HG02759 (cell line): ENCODE measurements around the gene LILRB2.
"Not testable (repeated sequence)": the region's sequence is repeated elsewhere in the genome, so short reads cannot be mapped to it uniquely, and the experiment has no call there.

Experiments
- ATAC-seq: cut with Tn5 transposase; IDR thresholded peaks from one replicate; pipeline ENCODE4 v1.9.1; 2021; ENCODE audit warnings: mild to moderate bottlenecking, moderate library complexity; ENCODE audit not compliant: unreplicated experiment

The LILRB2 gene

GRCh38 chr19:54307389-54308020, 26.6 kb upstream of the LILRB2 start:
- no peak for ATAC-seq

DNA sequence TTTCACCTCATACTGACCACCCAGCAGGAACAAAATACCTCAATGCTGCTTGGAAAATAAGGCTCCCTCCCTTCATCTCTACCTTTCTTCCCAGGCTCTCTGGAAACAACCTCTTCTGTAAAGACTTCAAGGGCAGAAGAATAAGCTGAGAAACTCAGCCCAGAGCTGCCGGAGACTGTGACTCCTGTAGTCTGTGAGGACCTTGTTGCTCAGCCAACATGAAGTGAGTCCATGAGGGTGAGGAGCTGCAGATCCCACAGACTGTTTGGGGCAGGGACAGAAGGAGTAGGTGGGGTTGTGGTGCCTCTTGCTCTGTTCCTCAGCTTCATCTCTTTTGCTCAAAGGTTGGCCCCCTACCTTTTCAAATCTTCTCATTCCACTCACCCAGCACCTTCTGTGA, 24.2 kb upstream of the LILRB2 start:
- no peak for ATAC-seq

DNA sequence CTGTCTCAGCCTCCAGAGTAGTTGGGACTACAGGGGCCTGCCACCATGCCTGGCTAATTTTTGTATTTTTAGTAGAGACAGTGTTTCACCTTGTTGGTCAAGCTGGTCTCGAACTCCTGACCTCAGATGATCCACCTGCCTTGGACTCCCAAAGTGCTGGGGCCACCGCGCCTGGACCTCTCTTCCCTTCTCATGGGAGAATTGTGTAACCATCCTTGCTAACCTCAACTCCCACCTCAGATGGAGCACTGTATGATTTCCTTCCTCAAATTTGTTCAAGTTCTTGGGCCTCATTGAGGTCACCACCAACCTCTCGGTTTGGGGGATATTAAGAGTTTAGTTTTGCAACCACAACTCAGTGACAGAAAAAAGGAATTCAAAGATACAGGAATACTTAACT, 21.3 kb upstream of the LILRB2 start:
- ATAC-seq = no peak

- no peak for ATAC-seq
Measured at GRCh38 chr19:54299515-54299914, 18.6 kb upstream of the LILRB2 start.

DNA sequence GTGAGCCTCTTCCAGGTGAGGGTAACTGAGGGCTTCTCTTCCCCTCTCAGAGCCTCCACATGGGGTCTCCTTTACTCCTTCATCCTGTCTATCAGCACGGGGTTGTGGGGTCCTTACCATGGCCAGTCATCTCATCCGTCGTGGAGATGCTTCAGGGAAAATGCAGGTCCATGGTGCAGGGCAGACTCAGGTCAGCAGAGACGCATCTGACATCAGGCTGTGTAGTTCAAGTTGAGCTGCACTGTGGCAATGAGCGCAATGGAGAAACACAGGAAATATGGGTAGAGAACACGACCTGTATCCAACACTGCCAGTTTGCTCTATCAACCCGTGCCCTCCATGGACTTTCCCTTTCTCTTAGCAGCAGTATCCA, 18.2 kb upstream of the LILRB2 start:
- ATAC-seq = no peak

DNA sequence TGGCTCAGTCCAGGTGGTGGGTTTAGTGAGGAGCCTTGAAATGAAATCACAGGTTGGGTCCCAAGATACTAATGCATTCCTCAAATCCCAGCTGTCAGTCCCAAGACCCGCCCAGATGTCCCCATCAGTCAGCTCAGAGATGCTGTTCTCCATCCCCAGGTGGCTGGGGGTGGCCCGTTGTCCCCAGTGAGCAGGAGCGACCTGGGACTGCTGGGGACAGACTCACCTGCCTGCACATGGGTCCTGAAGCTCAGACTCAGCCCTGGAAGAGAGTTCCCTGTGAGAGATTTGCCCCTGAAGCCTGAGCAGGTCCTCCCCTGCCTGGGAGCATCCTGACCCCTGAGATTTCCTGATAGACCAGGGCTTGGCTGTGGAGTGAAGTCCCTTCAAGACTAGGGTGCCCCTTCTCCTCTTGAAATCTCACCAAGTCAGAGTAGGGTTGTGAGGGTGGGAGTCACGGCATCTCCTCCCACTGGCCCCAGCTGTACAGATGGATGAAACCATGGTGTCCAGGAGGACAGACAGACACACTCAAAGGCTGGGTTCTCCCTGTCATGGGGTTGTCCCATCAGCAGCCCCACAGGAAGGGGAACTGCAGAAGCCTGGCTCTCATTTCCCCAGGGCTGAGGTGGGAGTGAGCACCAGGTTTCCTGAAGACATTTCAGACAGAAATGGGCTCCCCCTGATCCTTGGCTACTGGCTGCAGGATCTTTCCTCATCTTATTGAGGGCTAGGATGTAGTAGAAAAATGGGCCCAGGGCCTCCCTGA, 17.6 kb upstream of the LILRB2 start:
- no peak for ATAC-seq

GRCh38 chr19:54297759-54298305, 16.9 kb upstream of the LILRB2 start:
- no peak for ATAC-seq

GRCh38 chr19:54294539-54294938, 13.6 kb upstream of the LILRB2 start:
- no peak for ATAC-seq

GRCh38 chr19:54289160-54289559, 8.2 kb upstream of the LILRB2 start:
- ATAC-seq = not testable (repeated sequence)

DNA sequence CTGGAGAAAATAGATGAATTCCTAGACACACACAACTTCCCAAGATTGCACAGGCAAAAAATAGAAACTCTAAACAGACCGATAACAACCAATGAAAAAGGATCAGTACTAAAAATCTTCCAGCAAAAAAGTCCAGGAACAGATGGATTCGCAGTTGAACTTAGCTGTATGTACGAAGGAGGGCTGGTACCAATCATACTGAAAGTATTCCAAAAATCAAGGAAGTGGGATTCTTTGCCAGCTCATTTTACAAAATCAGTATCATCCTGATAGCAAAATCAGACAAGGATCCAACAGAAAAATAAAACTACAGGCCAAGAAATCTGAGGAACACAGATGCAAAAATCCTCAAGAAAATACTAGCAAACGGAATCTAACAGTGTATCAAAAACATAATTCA, 6.5 kb upstream of the LILRB2 start:
- ATAC-seq = no peak

GRCh38 chr19:54286283-54286682, 5.4 kb upstream of the LILRB2 start:
- not testable (repeated sequence) for ATAC-seq

DNA sequence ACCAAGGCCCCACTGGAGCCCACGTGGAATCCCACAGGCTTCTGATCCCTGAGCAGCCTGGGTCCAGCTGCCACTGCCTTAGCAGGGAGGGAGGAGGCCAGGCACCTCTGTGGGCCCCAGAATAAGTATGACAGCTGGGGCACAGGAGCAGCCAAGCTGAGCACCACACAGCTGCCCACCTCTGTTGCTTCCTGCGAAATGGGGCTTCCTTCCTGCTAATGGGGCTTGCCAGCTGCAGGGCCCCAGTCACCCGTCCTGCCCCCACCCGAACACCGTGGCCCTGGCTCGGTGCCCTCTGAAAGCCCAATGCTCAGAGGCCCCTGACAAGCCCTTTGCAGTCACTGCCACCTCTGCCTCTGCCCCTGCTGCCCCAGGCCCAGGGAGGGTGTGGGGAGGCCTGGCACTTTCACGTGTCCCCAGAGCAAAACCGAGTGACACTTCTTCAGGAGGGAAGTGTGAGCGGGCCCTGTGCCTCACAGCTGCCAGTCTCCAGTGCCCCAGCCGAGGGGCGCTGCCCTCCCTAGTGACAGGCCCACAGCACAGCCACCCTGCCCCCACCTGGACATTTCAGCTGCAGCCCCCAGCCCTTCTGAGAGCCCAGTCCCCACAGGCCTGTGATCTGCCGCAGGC, 4.6 kb upstream of the LILRB2 start:
- not testable (repeated sequence) for ATAC-seq

GRCh38 chr19:54282686-54283470, 2.0 kb upstream of the LILRB2 start:
- no peak for ATAC-seq

DNA sequence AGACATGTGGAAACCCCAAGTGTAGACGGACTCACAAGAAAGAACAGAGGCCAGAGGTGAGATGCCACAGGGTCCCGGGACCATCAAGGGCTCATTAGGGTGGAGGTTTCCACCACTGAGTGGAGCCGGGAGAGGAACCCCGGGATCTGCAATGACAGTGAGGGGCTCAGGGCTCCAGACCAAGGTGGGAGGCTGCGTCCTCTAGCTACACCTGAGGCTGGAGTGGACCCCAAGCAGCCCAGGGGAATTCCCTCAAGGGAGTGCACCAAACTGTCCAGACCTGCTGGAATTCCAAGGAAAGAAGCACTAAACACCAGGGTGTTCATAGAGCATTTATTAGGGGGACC, 792 bp upstream of the LILRB2 start:
- not testable (repeated sequence) for ATAC-seq

DNA sequence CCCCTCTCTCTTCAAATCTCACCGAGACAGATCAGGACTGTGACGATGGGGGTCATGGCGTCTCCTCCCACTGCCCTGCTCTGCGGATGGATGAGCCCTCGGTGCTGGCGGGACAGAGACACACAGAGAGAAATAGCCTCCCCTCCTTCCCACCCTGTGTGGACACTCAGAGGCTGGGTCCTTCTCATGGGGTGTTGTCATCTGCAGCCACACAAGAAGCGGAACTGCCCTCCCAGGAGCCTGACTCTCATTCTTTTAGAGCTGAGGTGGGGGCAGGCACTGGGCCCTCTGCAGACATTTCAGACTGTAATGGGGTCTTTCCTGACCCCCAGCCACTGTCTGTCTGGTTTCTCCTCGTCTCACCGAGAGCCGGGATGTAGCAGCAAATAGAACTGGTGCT, 469 bp downstream of the LILRB2 start:
- ATAC-seq = not testable (repeated sequence)

DNA sequence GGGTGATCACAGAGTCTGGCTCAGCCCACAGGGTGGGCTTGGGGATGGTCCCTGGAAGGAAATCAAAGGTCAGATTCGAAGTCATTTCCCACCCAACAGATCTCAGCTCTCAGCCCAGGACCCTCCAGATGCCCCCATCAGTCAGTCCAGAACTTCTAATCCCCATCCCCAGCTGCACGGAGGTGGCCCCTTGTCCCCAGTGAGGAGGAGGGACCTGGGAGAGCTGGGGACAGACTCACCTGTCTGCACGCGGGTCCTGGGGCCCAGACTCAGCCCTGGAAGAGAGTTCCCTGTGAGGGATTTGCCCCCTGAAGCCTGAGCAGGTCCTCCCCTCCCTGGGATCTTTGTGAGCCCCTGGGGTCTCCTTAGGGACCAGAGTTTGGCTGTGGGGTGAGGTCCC, 885 bp downstream of the LILRB2 start:
- ATAC-seq = not testable (repeated sequence)

- no peak for ATAC-seq
Measured at GRCh38 chr19:54279406-54279962, 1.4 kb downstream of the LILRB2 start.

GRCh38 chr19:54278571-54279195, 2.2 kb downstream of the LILRB2 start:
- not testable (repeated sequence) for ATAC-seq

DNA sequence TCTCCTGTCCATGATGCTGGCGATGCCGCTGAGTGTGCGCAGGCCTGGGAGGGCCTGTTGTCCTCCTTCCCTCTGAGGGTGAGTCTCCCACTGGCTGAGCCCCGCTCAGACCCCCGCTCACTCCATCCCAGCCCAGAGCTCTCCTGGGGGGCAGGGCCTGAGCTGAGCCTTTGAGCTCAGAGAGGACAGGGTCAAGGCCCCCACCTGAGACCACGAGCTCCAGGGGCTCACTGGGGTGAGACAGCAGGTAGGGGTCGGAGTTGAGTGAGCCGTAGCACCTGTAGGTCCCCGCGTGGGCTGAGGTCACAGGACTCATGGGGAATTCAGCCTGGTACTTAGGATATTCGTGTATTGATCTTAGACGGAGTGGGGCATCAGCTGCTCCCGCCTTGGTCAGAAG, 2.9 kb downstream of the LILRB2 start:
- ATAC-seq = not testable (repeated sequence)

DNA sequence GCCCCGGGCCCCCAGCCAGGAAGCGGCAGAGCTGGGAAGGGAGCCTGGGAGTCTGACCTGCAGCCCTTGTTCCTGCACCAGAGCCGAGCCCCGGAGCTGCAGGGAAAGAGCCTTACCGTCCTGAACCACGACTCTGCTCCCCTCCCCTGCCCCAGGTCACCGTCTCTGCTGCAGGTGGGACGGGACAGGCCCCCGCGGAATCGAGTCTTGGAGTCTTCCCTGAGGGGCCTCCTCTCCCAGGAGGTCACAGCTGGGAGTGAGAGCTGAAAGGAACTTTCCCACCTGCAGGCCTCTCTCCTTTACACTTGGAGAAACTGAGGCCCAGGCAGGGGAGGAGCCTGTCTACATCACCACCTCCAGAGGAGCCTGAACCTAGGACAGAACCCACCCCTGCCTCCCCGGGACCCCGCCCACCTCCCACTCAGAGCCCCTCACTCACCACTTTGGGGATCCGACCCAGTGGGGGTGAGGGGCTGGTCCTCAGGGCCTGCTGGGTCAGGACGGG, 3.7 kb downstream of the LILRB2 start:
- ATAC-seq = not testable (repeated sequence)
